ELF-1 (cell line): Measurements from ENCODE around the gene TSPAN15.
"Not testable (repeated sequence)": the region's sequence is repeated elsewhere in the genome, so short reads cannot be mapped to it uniquely, and the experiment has no call there.

Source experiments
- DNase-seq: peaks from one replicate; pipeline ENCODE4 v3.0.0-alpha.2; 2016; ENCODE audit warnings: low read depth, low spot score

Gene TSPAN15

DNA sequence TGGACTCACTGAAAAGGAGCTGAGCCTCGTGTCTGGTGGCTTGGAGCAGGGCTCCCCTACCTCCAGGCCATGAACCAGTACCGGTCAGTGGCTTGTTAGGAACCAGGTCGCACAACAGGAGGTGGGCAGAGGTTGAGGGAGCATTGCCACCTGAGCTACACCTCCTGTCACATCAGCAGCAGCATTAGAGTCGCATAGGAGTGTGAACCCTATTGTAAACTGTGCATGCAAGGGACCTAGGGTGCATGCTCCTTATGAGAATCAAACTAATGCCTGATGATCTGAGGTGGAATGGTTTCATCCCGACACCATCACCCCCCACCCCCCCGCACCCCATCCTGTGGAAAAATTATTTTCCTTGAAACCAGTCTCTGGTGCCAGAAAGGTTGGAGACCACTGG lies 50.4 kb downstream of the TSPAN15 start:
- DNase-seq = no peak

DNA sequence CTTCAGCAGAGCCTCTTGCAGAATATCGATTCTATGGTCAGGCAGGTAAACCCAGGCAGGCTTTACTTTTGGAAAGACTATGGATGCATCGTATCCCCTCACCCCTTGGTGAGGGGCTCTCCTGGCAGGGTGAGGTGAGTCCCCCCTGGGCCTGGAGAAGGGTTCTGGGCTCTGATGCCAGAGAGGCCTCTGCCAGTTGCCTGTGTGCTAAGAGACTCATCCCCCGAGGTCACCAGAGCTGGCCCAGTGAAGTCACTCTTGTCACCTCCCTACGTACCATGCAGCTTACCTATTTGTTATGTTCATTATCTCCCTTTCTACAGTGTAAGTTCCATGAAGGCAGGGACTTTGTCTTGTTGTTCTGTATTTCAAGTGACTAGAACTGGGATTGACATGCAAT lies 51.3 kb downstream of the TSPAN15 start:
- DNase-seq = no peak

DNA sequence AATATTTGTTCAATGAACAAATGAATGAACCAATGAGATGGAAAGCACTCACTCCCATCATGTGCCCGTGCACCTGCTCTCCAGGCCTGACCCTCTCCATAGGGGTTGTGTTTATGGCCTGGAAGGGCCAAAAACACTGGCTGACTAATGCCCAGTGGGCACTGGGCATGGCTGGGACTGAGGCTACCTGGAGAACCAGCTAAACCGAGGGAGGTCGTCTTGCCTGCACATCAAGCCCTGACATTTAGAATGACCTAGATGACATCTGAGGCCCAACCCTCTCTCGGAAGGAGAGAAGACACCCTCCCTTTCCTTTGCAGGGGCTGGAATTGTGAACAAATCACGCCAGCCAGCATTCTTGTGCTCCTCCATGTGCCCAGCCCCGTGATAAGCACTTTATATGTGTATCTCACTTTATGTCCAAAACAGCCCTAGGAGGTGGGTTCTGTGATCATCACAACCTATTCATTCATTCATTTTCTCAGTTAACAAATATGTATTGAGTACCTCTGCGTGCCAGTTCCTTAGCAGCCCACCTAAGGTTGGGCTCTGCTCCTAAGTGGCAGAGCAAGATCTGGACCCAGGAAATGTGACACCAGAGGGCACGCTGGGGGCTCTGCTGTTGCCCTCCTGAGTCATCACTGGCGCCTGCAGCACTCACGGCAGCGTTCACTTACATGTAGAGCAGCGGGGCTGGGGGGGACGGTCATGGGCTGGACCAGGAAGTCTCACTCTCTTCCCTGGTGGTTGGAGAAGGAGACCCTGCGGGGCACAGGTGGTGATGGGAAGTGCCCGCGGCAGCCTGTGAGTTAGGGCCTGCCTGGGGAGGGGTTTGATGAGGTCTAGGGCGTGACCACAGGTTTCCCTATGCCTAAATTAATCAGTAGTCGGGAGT lies 52.0 kb downstream of the TSPAN15 start:
- DNase-seq = no peak

- DNase-seq = no peak
Observed at GRCh38 chr10:69503896-69504265, 52.6 kb downstream of the TSPAN15 start.

- no peak for DNase-seq
Observed at GRCh38 chr10:69504576-69505250, 53.4 kb downstream of the TSPAN15 start.

DNA sequence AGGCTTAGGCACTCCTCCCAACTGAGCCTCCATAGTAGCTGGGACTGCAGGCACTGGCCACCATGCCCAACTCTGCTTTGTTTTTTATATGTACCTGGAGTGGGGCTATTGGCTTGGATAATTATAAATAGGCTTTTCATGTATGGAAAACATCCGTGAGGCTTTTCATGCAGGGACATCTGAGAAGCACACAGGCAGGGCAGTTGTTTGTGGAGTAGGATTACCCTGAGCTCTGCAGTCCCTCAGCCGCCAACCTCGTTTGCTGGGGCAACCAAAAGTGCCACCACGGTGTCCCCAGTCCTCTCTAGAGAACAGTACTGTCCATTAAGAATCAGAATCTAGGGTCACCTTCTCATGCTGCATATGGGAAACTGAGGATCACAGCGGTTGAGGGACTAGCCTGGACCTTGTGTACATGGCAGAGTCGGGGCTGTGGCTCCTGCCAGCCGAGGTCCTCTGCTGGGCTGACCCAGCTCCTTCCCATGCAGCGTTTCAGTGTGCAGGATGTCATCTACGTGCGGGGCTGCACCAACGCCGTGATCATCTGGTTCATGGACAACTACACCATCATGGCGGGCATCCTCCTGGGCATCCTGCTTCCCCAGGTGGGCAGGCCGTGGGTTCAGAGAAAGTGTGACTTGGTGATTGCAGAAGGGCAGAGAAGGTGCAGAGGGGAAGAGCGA lies 54.5 kb downstream of the TSPAN15 start:
- no peak for DNase-seq

DNA sequence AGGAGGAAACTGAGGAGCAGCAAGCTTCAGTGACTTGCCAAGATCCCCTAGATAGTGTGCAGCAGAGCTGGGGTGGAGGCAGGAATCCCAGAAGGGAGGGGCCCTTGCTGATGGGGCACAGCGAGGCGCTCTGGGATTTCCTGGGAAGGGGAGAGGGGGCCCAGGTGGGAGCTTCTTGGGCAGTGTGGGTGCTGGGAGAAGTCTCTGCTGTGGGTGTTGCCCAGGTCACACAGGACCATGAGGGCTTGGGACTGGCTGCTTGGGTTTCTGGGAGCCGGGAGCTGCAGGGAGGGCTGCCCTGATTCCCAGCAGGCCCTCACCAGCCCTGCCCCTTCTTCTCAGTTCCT lies 55.2 kb downstream of the TSPAN15 start:
- DNase-seq = no peak

GRCh38 chr10:69506834-69507713 lies 55.8 kb downstream of the TSPAN15 start:
- DNase-seq = peak; percentile 71

DNA sequence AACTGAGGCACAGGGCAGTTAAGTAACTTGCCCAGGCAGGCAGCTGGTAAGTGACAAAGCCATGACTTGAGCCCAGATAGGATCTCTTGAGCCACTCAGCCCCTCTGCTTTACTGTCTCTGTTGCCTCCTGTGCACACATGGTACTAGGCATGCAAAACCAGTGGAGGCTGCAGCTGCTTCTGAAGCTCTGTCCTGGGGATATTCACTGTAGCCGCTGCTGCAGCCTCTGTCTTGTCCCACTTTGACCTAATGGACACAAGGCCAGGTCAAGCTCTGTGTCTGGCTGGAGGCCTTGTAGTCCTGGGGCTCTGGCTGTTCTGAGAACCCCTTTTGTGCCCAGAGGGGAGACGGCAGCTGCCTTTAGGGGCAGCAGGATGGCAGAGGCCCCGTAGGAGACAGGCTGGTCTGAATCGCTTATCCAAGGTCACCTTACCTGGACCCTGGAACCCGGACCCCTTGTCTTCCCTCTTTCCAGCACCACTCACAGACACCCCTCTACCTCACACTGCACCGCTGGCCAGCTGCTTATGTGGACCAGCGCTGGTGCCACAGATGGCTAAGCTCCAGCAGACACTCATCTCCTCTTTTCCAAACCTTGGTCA lies 57.6 kb downstream of the TSPAN15 start:
- no peak for DNase-seq

DNA sequence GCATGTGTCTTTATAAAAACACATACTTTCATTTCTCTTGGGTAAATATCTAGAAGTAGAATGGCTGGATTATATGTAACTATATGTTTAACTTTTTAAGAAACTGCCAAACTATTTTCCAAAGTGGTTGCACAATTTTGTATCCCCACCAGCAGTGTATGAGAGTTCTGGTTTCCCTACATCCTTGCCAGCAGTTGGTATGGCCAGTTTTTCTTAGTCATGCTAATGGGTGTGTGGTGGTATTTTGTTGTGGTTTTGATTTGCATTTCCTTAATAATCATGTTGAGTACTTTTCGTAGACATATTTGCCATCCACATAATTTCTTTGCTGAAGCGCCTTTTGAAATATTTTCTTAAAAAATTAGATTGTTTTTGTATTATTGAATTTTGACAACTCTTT lies 61.6 kb downstream of the TSPAN15 start:
- no peak for DNase-seq

- no peak for DNase-seq
Observed at GRCh38 chr10:69513617-69514016, 62.4 kb downstream of the TSPAN15 start.

DNA sequence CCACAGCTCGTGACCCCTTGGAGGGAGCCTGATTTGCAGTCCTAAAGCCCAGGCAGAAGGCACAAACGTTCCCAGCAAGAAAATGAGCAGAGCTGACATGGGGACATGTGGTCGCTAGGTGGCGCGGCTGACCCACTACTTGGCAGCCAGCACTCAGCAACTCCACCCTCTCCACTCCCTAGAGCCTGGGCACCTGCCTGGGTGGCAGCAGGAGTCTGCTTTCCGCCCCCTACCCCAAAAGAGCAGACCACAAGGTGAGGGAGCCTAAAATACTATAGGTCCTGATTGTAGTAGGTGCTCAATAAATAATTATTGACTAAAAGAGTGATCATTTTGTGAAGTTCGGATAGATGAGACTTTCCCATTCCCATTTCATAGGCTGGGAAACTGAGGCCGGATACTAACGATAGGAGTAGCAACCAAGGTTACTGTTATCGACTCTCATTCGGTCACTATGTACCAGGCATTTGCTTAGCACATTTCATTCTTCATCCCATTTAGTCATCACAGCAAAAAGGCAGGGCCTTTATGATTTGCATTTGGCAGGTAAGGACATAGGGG lies 64.5 kb downstream of the TSPAN15 start:
- peak; percentile 92 for DNase-seq

GRCh38 chr10:69516316-69516715 lies 65.1 kb downstream of the TSPAN15 start:
- DNase-seq = peak; percentile 89

GRCh38 chr10:69516796-69517195 lies 65.5 kb downstream of the TSPAN15 start:
- no peak for DNase-seq

- no peak for DNase-seq
Observed at GRCh38 chr10:69517271-69517848, 66.1 kb downstream of the TSPAN15 start.

GRCh38 chr10:69527961-69528360 lies 76.7 kb downstream of the TSPAN15 start:
- DNase-seq = no peak

DNA sequence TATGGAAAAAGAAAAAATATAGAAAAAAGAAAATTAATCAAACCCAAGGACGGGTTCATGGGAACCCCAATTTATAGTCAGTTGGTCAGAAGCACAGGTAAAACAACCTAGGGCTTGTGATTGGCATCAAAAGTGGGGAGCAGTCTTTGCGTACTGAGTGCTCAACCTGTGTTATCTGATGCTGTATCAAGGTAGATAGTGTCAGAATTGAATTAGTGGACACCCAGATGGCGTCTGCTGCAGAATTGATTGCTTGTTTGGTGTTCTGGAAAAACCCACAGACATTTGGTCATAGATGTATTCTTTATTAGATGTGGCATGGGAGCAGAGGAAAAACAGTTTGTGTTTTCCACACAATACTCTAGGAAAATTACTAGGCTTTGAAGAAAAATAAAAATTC lies 82.4 kb downstream of the TSPAN15 start:
- DNase-seq = no peak

DNA sequence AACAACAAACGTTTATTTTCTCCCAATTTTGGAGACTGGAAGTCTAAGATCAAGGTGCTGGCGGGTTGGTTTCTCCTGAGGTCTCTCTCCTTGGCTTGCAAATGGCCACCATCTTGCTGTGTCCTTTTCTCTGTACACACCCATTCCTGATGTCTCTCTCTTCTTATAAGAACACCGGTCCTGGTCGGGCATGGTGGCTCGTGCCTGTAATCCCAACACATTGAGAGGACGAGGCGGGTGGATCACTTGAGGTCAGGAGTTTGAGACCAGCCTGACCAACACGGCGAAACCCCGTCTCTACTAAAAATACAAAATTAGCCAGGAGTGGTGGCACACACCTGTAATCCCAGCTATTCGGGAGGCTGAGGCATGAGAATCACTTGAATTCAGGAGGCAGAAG lies 85.3 kb downstream of the TSPAN15 start:
- DNase-seq = not testable (repeated sequence)

- DNase-seq = no peak
Observed at GRCh38 chr10:69537449-69537848, 86.2 kb downstream of the TSPAN15 start.

- DNase-seq = no peak
Observed at GRCh38 chr10:69538461-69538860, 87.2 kb downstream of the TSPAN15 start.

DNA sequence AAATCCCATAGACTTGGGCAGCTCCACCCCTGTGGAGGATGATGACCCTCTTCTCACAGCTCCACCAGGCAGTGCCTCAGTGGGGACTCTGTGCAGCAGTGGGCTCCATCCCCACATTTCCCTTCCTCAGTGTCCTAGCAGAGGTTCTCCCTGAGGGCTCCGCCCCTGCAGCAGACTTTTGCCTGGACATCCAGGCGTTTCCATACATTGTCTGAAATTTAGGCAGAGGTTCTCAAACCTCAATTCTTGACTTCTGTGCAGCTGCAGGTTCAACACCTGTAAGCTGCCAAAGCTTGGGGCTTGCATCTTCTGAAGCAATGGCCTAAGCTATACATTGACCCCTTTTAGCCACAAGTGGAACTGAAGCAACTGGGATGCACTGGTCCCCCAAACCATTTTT lies 90.2 kb downstream of the TSPAN15 start:
- DNase-seq = no peak
